GM21423 (cell line): ENCODE data around the gene LENG8.
"Not testable (repeated sequence)": the region's sequence is repeated elsewhere in the genome, so short reads cannot be mapped to it uniquely, and the experiment has no call there.

ENCODE experiments used
- ATAC-seq: cut with Tn5 transposase; IDR thresholded peaks from one replicate; pipeline ENCODE4 v1.9.1; 2021; ENCODE audit warnings: mild to moderate bottlenecking, moderate library complexity; ENCODE audit not compliant: unreplicated experiment

Gene LENG8

DNA sequence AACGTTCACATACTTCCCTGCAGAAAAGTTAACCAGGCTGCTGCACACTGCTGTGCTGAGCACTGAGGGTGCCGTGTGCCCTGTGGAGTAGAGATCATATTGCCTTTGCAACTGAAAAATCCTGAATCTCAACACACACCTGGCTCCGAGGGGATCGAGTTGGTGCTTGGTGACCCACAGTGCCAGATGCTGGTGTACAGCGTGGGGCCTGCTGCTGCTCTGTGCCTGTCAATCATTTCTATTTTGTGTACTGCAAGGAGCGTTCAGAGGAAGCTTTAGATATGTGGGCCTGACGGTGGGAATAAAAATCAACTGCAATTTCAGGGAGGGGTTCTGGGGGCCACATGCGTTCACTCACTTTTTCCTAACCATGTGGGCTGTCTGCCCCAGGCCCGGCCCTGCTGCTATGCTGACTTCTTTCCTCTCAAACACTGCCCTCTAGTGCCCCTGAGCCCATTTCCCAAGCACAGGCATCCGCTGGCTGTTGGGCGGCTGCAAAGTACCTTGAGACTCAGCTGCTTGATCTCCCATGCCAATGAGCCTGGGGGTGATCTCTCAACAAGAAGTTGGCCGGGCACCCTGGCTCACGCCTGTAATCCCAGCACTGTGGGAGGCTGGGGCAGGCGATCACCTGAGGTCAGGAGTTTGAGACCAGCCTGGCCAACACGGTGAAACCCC, 9.7 kb upstream of the LENG8 start:
- ATAC-seq: no peak

- no peak for ATAC-seq
Observed at GRCh38 chr19:54440641-54441040, 8.4 kb upstream of the LENG8 start.

GRCh38 chr19:54444737-54445136, 4.3 kb upstream of the LENG8 start:
- ATAC-seq: no peak

DNA sequence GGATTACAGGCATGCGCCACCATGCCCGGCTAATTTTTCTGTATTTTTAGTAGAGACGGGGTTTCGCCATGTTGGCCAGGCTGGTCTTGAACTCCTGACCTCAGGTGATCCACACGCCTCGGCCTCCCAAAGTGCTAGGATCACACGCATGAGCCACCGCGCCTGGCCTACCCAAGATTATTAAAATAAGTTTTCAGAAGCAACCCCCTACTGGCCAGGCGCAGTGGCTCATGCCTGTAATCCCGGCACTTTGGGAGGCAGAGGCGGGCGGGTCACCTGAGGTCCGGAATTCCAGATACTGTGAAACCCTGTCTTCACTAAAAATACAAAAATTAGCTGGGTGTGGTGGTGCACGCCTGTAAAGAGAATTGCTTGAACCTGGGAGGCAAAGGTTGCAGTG, 2.6 kb upstream of the LENG8 start:
- ATAC-seq: not testable (repeated sequence)

- ATAC-seq: peak; percentile 9
Observed at GRCh38 chr19:54448040-54448773, 792 bp upstream of the LENG8 start.

DNA sequence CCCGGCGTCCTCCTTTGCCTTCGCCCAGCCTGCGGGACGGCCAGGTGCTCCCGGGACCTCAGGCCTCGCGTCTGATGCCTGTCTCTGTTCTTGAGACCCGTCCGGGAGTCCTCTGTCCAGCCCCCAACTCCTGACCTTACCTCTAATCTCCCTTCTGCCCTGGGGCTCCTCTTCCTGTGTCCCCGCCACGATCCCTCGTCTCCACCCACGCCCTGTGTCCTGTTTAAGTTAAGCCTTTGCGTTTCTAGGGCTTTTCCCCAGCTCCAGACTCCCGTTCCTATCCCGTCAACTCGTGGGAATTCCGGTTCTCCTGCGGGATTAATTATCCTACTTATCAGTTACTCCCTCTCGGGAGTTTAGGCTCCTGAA, 686 bp downstream of the LENG8 start:
- no peak for ATAC-seq

GRCh38 chr19:54451331-54451871, 2.4 kb downstream of the LENG8 start:
- no peak for ATAC-seq

DNA sequence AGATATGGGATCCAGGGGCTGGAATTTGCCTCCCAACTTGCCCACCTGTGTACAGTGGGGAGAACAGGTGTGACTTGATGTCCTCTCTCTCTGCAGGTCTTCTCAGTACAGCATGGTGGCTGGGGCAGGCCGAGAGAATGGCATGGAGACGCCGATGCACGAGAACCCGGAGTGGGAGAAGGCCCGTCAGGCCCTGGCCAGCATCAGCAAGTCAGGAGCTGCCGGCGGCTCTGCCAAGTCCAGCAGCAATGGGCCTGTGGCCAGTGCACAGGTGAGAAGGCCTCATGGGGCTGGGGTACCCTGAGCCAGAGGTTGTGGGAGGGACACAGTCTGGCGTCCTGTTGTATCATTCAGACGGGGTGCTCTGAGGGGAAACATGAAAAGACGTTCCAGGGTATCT, 3.0 kb downstream of the LENG8 start:
- no peak for ATAC-seq

- no peak for ATAC-seq
Observed at GRCh38 chr19:54452626-54453025, 3.6 kb downstream of the LENG8 start.

DNA sequence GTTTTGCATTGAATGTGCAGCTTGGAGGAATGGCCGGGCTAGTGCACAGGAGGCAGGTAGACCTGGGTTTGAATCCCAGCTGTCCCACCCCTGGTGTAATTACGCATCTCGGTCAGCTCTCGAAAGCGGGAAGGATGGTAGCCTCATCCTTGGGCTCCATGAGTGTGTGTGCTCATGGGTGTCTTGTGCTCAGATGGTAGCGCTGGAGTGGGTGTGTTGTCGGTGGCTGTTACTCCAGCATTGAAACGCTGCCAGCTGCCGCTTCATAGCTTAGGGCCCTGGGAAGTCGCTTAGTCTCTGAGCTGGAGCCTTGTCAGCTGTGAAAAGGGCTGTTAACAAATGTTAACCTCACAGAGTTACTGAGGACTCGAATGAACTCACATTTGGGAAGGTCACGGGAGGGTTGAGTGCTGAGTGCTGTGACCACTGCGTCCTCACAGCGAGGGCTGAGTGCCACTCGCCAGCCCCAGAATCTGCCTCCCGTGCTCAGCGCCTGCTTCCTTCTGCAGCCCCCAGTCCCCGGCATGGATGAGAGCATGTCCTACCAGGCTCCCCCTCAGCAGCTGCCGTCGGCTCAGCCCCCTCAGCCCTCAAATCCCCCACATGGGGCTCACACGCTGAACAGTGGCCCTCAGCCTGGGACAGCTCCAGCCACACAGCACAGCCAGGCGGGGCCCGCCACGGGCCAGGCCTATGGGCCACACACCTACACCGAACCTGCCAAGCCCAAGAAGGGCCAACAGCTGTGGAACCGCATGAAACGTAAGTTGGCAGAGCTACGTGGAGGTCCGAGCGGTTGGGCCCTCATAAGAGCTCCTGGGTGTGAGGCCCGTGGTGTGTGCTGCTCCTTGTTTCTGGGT, 5.2 kb downstream of the LENG8 start:
- ATAC-seq: no peak

DNA sequence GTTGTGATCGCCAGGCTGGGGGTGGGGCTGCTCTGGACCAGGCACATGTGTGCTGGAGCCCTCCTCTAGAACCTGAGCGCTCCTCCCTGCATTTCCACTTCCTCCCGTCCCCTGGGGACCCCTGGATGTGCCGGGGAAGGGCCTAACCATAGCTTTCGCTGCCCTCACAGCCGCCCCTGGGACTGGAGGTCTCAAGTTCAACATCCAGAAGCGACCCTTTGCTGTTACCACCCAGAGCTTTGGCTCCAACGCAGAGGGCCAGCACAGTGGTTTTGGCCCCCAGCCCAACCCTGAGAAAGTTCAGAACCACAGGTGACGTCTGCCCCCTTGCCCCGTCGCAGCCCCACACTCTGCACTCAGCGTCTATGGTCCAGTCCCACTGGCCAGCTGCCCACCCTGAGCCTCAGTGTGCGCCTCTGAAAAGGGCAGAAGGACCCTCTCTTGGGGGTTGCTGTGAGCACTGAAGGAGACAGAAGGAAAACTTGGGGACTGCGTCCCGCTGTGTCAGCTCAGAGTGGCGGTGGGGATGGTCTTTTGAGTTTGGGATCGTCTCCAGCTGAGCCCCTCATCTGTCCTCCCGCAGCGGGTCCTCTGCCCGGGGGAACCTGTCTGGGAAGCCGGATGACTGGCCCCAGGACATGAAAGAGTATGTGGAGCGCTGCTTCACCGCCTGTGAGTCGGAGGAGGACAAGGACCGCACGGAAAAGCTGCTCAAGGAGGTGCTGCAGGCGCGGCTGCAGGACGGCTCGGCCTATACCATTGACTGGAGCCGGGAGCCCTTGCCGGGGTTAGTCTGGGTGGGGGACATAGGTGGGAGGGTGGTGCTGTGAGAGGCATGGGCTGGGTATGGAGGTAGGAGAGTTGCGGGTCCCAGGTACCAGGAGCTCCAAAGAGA, 6.0 kb downstream of the LENG8 start:
- no peak for ATAC-seq

DNA sequence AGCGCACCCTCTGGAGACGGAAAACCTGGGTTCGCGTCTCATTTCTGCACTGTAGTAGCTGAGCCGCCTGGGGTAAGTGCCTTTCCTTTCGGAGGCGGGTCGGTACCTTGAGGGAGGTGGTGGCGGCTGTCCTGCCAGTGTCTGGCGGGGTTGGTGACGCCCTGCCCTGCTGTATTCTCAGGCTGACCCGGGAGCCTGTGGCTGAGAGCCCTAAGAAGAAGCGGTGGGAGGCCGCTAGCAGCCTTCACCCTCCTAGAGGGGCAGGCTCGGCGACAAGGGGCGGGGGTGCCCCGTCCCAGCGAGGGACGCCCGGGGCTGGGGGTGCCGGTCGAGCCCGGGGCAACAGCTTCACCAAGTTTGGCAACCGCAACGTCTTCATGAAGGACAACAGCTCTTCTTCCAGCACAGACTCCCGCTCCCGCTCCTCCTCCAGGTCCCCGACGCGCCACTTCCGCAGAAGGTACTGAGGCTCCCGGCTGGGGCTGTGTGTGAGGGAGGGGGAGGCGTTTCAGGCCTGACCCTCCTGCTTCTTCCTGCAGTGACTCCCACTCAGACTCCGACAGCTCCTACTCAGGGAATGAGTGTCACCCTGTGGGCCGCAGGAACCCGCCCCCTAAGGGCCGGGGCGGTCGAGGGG, 6.9 kb downstream of the LENG8 start:
- no peak for ATAC-seq

DNA sequence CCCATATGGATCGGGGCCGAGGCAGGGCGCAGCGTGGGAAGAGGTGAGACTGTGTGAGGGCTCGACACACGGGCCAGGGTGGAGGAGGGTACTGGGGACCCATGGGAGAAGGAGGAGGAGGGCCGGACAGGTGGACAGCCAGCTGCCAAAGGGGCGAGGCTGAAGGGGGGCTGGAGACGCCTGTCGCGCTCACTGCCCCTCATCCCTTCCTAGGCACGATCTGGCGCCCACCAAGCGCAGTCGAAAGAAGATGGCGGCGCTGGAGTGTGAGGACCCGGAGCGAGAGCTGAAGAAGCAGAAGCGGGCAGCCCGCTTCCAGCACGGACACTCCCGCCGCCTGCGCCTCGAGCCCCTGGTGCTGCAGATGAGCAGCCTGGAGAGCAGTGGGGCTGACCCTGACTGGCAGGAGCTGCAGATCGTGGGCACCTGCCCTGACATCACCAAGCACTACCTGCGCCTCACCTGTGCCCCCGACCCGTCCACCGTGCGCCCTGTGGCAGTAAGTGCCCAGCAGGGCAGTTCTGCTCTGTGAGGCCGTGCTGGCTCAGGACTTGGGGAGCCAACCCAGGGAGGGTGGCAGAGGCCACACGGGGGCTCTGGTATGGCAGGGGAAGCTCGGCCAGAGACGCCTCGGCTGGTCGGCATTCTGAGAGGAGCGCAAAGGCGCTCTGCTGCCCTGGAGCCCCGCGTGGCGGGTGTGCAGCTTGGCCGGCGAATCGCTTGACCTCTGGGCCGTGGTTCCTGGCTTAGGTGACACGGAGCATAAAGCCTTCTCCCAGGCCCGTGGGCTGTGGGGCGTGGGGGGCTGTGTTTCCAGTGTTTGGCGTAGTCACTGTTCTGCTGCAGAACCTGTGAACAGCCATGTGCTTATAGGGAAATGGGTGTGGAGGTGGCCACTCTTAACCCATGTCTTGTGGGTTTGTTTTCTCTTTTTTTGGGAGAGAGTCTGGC, 7.7 kb downstream of the LENG8 start:
- ATAC-seq: no peak

DNA sequence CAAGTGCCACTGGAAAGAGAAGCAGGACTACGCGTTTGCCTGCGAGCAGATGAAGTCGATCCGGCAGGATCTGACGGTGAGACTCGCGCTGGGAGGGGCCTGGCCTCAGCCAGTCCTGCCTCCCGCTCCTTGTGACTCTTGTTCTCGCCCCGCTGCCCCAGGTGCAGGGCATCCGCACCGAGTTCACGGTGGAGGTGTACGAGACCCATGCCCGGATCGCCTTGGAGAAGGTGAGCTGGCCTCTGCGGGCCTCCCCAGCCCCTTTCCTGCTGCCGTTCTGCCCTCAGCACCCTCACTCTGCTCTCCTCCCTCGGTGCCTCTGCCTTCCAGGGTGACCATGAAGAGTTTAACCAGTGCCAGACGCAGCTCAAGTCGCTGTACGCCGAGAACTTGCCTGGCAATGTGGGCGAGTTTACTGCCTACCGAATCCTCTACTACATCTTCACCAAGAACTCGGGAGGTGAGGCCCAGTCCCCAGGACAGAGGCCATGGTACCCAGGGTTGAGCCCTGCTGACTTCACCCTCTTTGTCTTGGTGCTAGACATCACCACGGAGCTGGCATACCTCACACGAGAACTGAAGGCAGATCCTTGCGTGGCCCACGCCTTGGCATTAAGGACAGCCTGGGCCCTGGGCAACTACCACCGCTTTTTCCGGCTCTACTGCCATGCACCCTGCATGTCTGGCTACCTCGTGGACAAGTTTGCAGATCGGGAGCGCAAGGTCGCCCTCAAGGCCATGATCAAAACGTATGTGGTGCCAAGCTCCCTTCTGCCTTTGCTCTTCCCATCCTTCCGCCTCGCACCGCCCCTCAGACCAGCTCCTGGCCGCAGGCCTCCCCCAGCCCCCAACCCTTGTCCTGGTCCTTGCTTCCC, 9.0 kb downstream of the LENG8 start:
- no peak for ATAC-seq

DNA sequence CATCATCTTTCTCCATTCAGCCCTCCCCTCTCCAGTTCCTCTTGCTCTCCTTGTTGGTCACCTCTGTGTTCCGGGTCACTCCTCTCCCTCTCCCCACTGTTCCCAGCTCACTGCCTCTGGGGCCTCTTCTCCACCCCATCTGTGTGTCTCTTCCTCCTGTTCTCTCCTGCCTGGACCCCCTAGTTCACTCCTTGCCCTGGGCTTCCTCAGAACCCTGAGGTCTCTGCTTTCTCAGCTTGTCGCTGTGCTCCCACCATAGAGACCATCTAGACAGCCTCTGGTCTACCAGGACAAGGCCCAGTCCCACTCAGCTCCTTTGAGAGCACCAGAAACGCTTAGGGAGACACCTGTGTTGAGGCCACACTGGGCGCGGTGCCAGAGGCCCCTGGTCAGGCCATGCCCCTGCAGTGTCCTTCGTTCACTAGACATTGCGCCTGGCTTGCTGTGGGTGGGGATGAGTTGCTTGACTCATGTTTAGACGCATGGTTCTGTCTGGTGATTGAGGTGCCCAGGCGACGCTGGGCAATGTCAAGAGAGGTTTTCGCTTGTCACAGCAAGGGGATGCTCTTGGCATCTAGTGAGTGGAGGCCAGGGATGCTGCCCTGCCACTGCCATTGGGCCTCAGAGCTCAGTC, 9.8 kb downstream of the LENG8 start:
- ATAC-seq: no peak

DNA sequence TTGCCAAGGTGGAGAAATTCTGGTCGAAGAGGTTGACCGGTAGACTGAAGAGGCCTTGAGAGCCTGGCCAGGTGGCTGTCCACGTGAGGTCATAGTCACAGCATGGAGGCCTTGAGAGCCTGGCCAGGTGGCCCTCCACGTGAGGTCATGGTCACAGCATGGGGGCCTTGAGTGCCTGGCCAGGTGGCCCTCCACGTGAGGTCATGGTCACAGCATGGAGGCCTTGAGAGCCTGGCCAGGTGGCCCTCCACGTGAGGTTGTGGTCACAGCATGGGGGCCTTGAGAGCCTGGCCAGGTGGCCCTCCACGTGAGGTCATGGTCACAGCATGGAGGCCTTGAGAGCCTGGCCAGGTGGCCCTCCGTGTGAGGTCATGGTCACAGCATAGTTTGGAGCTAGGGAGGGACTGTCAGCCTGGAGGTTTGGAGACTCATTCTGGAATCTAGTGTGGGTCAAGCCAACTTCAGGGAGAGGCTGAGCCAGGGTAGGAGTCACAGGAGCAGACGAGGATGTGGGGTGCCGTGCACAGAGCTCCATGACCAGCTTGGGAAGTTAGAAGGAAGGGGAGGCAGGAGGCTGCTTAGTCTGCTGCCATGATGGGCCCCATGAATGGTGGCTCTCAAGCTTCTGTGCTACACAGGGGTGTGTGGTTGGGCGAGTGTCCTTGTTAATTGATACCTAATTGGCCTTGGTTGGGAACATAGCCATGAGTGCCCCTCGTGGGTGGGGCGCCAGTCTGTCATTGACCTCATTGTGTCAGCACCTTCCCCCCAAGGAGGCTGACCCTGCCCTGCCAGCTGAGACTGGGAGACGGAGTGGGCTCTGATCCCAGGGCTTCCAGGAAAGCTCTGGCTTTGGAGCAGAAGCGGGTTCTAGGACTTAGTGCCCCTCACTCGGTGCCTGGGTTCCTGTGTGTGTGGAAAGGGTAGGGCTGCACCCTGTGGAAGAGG, 10.6 kb downstream of the LENG8 start:
- no peak for ATAC-seq
